NOMO-1 (cell line): ENCODE data around the gene EMILIN3.
A peak's percentile ranks its signal among the peaks of the same experiment; 100 is the strongest.

Experiments used
- DNase-seq, 2 experiments: peaks; one replicate each; lab custom pipeline; 2025; ENCODE audit not compliant: unreplicated experiment in 2 of 2; lab: John Stamatoyannopoulos, UW

The EMILIN3 gene

DNA sequence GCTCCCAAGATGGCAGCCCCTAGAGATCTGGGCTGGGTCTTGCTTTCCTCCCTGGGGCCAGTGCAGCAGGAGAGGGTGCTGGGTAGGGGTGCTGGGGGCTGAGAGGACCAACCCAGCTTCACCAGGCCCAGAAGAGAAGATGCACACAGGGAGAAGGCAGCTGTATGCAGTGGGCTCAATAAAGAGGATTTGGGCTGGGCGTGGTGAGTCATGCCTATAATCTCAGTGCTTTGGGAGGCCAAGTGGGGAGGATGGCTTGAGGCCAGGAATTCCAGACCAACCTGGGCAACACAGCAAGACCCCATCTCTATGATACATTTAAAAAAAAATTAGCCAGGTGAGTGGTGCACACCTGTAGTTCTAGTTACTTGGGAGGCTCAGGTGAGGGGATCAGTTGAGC is 25.7 kb upstream of the EMILIN3 start:
- DNase-seq = no peak

DNA sequence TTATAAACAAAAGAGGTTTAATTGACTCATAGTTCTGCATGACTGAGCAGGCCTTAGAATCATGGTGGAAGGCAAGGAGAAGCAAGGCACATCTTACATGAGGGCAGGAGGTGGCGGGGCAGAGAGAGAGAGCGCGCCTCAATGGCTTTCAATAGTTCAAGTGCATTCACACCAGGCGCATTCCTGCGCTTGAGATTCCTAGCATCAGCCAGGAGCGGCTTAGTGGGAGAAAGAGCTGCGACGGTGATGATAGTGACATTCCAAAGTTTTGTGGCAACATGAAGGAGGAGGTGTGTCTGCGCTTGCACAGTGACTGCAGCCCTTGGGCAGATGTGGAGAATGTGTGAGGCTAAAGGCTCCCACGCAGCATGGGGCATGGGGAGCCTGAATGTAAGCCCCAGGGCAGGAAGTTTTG is 25.0 kb upstream of the EMILIN3 start:
- no peak for DNase-seq

DNA sequence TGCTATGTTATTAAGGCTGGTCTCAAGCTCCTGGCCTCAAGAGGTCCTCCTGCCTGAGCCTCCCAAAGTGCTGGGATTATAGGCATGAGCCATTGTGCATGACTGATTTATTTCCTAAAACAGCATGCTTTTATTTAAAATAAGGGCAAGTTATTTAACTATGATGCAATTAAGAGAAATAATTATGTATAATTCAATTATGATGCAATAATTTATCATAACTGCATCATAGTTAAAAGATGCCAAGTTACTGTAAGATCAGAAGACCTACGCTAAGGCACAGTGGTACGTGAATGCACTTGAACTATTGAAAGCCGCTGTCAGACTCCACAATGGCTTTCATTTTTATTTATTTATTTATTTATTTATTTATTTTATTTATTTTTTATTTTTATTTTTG is 24.3 kb upstream of the EMILIN3 start:
- DNase-seq = no peak

DNA sequence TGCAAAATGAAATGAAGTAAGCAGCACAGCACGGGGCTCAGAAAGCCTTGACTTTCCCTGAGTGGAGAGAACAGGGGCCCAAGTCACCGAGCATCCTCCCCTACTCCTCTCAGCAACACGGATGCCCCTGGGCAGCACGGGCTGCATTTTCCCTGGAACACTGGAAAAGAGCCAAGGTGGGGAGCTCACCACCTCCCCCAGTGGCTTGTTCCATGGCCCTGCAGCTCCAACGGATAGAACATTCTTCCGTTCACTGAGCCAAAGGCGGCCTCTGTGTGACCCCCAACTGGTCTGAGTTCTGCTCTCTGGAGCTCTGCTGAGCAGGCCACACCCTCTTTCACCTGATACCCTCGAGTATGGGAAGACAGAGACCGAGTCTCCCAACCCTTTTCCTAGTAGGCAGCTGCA is 20.8 kb upstream of the EMILIN3 start:
- DNase-seq = no peak

DNA sequence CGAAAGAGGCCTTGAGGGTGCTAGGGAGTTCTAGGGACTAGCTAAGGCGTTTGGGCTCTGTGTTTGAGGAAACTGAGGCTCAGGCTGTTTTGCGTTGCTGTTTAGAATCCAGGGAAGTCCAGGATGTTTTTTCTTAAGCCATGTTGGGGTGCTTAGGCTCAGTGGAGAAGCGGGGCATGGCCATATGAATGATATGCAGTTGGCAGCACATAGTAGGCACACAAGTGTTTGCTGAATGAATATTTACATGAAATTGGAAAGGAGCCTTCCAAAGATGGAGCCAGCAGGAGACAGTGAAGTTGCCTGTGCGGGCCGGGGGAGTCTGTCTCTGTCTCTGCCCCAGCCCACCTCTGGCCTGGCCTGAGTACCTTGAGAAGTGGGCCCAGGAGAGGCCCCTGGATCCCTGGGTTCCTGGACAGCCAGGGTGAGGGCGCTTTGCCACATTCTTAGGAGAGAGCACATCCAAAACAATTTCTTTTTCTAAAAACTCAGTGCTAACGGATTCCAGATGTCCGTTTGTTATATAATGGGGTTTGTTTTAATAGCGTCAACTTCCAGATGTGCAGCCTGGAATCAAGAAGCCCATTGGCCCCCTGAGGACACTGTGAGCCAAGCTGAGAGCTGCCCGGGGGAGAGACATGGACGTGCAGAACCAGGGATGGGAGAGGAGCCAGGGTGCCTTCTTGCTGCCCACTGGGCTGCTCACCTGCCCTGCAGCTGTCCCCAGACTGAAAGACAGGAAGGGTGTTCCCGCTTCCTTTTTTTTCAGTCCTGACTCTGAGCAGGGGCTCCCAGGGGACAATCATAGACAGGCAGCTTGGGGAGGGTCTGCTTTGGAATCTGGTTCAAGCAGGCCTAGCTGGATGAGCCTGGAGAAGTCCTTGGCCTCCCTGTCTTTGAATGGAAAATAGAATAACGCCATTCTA is 20.1 kb upstream of the EMILIN3 start:
- no peak for DNase-seq

DNA sequence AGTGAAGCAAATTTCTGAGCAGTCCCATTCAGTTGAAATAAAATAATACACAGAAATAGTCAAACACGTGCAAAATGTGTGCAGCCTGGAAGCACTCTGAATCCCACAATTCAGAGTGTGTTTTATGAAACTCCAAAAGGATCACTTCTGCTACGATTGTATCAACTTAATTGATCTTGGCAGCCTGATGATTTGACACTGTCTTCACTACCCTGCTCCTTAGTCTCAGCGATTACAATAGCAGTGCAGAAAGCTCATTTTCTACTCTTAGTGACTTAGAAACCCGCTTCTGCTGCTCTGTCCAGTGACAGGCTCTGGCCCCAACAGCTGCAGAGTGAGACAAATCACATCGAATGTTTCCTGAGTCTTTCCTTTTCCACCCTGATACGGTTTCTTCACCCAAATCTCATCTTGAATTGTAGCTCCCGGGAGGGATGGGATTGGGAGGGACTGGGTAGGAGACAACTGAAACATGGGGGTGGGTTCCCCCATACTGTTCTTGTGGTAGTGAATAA is 16.2 kb upstream of the EMILIN3 start:
- DNase-seq = no peak

DNA sequence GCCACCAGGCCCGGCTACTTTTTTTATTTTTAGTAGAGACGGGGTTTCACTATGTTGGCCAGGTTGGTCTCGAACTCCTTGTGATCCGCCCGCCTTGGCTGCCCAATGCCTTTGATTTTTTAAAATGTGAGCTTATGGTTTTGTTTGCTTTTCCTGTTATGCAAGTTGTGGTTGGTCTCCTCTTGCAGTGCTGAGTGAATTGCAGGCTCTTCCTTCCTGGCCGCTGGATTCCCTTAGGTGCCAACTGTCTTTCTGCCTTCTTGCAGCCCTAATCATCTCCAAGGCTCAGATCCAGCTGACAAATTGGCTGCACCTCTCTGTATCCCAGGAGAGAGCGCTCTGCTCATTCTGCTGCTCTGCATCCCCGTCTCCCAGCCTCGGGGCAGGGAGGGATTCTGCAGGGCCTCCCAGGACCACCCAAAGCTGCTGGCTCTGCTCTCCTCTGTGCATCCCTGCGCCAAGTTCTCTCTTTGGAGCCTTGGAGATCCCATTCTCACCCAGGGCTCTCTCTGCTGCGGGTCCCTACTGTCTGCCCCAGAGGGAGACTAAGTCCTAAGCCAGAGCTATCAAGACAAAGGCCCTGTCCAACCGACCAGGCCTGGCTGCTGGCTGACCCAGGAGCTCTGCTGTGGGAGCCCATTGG is 14.1 kb upstream of the EMILIN3 start:
- DNase-seq = peak; percentile 37 to 45

DNA sequence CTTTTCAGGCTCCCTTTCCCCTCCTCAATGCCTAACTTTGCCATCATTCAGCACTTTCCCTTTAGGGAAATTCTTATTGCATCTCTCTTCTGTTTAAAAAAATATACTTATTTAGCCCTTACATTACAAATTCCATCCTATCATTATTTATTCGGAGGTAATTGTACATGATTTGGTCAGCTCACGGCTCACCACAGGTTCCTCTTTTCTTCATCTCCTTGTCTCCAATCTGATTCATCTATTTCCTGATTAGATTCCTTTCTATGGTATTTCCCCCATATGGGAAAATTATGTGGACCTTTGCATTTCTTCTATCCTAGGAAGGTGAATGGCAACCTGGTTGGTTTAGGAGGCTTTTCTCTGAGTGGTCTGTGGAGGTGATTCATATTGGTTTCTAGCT is 12.9 kb upstream of the EMILIN3 start:
- DNase-seq = peak; percentile 16 to 68

DNA sequence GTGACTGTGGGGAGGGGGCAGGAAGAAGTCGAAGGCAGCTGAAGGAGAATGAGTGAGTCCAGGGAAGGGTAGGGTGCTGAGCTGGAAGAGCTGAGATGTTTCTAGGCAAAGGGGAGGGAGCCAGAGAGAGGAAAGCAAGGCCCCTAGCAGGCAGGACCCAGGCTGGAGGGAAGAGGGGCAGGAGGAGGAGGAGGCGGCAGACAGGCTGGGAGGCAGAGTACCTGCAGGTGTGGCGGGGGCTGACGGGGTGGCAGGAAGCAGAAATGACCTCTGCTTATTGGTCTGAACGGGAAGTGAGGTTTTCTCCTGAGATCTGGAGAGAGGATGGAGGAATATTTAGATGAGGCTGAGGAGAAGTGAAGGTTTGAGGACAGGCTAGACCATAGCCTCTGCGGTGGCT is 10.7 kb upstream of the EMILIN3 start:
- no peak for DNase-seq

DNA sequence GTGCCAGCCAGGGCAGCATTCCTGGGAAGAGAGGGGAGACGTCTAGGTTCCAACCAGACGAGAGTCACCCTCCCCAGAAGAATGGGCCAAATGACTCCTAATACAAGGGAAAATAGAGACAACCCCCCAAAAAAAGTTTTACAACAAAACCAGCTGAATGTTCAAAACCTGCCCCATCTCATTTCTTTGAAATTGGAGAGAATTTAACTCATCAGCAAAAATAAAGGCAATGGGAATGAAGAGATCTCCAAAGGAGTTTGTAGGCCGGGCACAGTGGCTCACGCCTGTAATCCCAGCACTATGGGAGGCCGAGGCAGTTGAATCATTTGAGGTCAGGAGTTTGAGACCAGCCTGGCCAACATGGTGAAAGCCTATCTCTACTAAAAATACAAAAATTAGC is 9.7 kb upstream of the EMILIN3 start:
- DNase-seq = no peak

DNA sequence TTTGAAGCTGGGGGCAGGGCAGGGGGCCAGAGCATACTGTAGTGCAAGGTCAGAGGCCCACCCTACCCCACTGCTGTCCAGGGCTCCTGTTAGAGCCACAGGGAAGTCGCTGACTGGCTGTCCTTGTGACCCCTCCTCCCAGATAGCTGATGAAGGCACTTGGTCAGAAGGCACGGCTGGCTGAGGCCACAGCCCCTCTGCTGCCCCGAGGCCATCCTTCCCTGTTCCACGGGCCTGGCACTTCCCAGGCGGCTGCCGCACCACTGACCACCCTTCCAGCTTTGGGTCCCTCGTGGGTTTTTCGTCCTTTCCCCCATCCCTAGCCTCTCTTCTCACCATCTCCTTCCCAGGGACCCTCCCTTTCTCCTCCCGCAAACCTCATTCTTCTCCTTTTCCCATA is 9.2 kb upstream of the EMILIN3 start:
- DNase-seq = no peak

DNA sequence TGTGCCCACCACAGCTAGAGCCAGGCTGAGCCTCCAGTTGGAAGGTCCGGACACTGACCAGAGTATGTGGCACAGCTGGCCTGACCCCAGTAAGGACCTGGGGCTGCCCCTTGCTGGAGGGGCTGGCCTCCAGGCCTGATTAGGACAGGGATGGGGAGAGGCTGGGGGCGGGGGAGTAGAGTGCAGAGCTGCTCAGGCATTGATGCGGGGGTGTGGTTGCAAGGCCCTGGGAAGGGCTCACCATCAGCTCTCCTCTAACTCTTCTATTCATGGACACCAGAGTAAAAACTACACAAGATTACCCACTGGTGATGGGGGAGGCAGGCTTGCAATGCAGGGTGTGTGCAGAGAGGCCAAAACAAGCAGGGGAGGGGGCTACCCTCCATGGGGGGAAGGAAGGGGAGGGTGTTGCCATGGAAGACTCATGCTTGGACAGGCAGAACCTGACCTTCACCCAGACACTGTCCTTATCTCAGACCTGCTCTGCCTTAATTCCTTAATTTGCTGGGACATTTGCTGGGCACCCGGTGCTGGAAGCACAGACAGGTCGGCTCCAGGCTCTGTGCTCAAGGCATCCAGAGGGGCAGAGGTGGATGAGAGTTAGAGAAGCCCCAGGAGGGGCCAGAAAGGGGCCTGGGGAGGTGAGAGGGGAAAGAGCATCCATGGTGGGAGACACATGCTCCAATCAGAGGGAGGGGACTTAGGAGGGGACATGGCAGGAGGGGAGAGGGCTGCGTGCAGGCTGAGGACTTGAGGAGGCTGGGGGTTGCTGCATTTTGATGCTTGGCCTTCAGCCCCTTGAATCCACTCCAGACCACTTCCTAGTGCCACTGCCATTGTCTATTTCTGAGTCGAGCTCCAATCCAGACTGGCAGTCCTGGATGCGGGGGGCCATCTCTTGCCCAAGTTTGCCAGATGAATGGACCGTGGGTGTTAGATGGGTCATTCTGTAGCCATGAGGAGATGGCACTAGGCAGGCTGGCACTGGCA is 7.6 kb upstream of the EMILIN3 start:
- DNase-seq = no peak

DNA sequence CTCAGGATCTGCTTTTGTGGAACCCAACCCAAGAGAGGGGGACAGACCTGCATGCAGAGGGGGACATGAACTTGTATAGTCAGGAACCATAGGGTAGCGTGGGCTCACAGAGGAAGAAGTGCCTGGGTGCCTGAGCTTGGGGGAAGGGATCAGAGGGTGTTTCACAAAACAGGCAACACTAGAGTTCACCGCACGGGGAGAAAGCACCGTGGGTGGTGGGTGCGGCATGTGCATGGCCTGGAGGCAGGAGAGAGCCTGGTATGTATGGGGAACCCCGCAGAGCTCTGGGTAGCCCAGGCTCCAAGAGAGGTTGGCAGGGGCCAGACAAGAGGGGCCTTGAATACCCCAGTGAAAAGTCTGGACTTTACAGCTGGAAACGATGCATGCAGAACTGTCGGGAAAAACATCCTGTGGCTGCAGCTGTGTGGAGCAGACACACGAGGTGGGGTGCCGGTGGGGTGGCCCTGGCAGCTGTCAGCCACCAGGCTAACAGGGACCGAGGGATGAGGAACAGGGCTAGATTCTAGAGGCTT is 6.7 kb upstream of the EMILIN3 start:
- DNase-seq = no peak

DNA sequence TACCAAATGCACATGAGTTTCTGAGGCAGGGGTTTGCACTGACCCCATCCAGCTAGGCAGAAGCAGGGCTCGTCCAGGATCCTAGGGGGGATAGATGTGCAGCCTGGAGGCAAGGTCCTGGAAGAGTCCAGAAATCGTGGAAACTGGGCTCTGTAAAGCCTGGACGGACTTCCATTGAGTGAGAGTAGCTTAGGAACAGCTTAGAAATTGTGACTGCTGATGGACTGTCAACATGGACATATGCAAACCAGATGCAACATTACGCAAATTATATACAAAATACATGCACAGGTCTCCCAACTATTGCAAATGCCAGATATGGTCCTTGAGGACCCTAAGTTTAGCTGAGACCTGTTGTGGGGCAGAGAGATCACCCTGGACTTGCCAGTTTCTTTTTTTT is 4.8 kb upstream of the EMILIN3 start:
- no peak for DNase-seq

DNA sequence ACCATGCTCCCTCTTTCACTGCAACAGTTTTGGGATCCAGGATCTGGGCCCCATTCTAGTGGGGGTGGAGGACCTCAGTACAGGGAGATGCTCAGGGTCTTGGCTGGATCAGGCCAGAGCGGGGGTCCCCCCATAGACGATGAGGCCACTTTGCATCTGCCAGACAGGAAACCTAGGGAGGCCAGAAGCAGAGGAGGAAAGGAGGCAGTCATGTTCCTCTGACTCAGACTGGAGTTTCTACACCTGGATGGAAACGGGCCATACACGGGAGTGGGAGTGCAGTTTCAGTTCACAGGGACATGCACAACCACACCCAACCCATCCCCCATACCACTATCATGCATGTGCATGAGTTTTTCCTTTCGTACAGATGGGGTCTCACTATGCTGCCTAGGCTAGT is 3.6 kb upstream of the EMILIN3 start:
- no peak for DNase-seq

DNA sequence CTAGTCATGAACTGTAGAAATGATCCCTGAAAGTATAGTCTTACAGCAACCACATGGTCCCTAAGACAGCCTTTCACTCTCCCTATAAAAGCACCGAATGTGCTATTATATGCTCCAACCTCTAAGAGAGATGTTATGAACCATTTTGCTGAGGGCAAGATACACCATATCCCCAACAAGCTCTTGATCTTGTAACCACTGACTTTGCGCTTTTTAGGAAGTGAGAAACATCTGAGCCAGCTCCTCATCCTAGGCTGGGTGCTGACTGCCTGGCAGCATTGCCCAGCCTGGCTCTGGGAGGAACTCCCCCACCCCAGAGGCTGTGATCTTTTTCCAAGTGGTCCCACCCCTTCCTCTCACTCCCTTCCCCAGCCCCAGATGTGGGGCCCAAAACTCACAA is 3.1 kb upstream of the EMILIN3 start:
- peak in 1 of 2 experiments; percentile 9 for DNase-seq

DNA sequence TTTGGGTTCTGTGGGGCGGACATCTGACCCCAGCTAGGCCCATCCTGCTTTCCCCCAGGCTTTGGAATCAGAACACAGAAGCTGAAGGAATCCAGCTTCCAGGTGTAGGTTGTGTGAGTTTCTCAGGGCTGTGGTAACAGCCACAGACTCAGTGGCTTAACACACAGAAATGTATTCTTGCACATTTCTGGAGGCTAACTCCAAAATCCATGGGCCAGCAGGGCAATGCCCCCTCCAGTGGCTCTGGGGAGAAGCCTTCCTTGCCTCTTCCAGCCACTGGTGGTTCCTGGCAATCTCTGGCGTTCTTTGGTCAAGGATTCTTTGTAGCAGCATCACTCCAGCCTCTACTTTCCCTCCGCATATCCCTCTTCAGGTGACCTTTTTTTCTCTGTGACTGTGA is 1.3 kb upstream of the EMILIN3 start:
- no peak for DNase-seq

DNA sequence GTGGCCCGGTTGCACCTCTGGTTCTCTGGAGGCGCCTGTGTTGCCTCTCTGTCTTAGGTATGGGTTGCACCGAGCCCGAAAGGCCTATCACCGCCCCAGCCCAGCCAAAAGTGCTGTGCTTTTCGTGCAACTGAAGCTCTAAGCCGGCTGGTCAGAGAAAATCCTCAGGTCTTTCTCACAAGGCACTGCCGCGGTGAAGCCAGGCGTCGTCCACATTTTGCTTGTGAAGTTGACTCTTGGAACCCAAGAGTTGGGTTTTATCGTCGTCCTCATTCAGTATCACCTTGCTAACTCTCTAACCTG is 726 bp upstream of the EMILIN3 start:
- no peak for DNase-seq

DNA sequence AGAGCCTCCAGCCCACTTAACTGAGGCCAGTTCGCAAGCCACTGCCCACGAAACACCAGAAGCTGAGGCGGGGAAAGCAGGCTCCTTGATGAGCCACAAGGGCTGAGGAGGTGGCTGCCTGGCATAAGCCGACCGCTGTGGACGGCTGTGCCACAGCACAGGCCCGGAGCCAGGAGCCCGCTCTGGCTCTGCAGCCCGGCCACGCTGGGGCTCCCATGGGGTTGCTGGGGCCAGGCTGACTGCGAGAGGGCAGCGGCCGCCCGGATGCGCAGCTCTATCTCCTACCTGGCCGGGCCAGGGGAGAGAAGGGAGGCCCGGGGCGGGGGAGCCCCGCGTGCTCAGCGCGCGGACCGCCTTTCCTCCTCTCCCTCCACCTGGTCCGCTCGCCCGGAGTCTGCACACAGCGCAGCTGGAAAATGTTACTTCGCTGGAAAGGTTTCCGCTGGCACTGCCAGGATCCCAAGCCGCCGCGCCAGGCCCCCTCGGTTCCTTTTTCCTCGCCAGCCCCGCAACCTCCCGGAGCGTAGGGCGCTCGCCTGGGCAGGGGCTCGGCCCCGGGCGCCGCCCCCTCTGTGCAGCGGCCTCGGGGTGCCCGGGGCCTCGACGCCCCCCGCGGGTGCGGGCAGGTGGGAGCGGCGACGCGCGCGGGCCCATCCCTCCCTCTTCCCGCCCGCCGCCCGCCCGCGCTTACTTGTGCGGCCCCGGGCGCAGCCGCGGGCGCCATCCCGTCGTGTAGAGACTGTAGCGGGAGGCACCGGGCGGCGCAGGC is 657 bp downstream of the EMILIN3 start:
- DNase-seq = no peak
